NOMO-1 treated with DMSO at 0.1 percent for 48 hours (cell line): ENCODE measurements around the gene LMNTD2.

ENCODE experiments used
- DNase-seq: peaks from one replicate; lab custom pipeline; 2025; ENCODE audit not compliant: unreplicated experiment; lab: John Stamatoyannopoulos, UW

The LMNTD2 gene, protein sequence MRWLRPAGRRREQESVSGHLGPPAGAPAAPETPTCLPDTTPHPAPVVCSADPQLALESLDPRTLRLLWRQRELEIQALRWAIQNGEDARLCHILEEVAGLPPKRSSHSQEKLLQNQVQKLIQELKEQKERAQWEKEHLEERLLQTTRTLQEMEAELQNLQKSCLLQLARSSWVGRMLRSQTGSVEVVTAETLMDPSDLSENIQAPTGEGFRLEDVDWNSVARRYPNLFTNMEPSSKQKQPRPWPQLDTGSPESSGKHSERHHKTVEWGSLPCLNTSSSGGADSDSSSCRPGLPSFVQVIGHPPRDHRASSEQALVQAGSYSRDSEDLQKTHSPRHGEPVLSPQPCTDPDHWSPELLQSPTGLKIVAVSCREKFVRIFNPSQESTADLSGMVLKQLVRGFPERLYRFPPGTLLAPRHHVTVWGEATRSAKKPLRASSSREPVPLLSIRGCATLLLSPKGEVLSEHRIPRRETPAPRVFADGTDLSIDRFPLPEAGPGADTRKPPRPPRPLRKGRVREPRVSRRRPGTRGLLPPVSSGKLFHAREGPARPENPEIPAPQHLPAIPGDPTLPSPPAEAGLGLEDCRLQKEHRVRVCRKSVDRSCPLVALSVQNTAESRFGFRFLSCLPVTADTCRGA

DNA sequence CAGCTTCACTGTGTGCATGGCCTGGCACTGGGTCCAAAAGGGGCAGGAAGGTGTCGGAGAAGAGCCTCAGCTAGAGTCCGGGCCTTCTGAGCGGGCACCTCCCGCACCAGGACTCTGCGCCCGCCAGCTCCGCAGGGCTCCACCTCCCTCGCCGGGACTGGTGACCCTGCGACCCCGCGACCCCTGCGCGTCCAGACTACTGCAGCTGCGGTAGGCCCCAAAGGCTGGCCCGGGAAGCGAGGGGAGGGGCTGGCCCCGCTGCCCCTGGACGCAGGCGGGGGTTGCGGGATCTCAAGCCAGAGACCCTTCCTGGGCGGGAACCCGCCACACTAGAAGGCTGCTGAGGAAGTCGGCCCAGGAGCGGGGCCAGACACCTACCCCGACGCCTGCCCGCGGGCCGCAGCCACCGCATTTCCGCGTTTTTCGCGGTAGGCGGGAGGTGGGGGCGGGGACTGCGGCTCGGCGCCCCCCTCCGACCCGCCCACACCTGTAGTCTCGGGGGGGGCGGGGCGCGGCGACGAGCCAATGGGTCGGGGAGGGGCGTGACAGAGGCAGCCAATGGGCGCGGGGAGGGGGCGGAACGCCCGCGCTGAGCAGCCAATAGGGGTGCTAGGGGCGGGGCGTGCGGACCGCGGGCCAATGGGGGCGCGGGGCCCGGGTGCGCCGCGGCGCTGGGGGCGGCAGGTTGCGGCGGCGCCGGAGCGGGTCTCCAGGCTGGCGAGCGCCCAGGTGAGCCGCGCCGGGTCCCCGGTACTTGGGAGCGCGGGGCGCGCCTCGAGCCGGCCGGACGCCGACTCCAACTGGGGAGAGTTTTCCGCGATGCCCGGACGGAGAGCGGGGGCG is at the start of gene LMNTD2, which contains the start of gene RASSF7:
Gene LMNTD2, minus strand, starts transcription at position 434 of the 843 bp plus-strand sequence. Its CDS starts 22 bp downstream, at position 412.
Gene RASSF7, plus strand, starts transcription at position 666 of the 843 bp plus-strand sequence. CDS start 799 bp downstream, outside the sequence.
- peak; percentile 85 for DNase-seq

DNA sequence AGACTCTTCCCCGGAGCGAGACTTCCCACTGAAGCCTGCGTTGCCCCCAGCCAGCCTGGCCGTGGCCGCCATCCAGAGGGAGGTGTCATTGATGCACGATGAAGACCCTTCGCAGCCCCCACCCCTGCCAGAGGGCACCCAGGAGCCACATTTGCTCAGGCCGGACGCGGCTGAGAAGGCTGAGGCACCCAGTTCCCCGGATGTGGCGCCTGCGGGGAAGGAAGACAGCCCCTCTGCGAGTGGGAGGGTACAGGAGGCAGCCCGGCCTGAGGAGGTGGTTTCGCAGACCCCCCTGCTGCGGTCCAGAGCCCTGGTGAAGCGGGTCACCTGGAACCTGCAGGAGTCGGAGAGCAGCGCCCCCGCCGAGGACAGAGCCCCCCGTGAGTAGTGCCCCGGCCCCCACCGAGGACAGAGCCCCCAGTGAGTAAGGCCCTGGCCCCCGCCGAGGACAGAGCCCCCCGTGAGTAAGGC is 48.8 kb upstream of the LMNTD2 start:
- DNase-seq, result no peak

DNA sequence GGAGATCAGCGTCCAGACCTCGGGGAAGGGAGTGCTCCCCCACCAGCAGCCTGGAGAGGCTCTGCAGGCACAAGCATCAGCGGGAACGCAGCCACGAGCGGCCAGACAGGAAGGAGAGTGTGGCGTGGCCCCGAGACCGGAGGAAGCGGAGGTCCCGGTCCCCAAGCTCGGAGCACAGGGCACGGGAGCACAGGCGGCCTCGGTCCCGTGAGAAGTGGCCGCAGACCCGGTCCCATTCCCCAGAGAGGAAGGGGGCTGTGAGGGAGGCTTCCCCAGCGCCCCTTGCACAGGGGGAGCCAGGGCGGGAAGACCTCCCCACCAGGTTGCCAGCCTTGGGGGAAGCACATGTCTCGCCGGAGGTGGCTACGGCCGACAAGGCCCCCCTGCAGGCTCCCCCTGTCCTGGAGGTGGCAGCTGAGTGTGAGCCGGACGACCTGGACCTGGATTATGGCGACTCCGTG is 48.3 kb upstream of the LMNTD2 start:
- no peak for DNase-seq

DNA sequence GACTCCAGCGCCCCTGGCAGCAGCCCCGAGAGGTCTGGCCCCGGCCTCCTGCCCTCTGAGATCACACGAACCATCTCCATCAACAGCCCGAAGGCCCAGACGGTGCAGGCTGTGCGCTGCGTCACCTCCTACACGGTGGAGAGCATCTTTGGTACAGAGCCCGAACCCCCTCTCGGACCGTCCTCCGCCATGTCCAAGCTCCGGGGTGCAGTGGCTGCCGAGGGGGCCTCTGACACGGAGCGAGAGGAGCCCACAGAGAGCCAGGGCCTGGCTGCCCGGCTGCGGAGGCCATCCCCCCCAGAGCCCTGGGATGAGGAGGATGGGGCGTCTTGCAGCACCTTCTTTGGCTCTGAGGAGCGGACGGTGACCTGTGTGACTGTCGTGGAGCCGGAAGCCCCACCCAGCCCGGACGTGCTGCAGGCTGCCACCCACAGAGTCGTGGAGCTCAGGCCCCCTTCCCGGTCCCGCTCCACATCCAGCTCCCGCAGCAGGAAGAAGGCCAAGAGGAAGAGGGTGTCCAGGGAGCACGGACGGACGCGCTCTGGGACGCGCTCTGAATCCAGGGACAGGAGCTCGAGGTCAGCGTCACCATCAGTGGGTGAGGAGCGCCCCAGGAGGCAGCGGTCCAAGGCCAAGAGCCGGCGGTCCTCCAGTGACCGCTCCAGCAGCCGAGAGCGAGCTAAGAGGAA is 47.6 kb upstream of the LMNTD2 start:
- no peak for DNase-seq

DNA sequence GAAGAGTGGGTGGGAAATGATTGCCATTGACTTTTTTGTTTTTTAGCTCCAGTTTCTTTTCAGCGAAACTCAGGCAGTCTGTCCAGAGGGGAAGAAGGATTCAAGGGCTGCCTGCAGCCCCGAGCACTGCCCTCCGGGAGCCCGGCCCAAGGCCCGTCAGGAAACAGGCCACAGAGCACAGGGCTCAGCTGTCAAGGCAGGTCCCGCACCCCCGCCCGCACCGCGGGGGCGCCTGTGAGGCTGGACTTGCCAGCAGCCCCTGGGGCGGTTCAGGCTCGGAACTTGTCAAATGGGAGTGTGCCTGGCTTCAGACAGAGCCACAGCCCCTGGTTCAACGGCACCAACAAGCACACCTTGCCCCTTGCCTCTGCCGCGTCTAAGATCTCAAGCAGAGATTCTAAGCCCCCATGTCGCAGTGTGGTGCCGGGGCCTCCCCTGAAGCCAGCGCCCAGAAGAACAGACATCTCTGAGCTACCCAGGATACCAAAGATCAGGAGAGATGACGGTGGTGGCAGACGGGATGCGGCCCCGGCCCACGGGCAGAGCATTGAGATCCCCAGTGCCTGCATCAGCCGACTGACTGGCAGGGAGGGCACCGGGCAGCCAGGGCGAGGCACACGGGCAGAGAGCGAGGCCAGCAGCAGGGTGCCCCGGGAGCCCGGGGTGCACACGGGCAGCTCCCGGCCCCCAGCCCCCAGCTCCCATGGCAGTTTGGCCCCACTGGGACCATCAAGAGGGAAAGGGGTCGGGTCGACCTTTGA is 46.7 kb upstream of the LMNTD2 start:
- no peak for DNase-seq

DNA sequence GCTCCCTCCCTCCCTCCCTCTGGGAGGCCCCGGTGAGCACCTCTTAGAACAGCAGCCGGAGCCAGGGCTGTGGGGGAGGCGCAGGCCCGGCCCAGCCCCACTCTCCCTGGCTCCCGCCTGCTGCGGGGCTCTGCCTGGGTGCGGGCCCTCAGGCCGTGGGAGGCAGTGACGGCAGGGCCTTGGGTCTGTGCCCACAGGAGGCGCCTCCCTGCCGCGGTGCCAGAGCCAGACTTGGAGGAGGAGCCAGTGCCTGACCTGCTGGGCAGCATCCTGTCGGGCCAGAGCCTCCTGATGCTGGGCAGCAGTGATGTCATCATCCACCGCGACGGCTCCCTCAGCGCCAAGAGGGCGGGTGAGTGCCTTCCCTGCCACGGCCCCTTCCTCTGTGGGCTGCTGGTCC is 45.7 kb upstream of the LMNTD2 start:
- DNase-seq, result no peak

DNA sequence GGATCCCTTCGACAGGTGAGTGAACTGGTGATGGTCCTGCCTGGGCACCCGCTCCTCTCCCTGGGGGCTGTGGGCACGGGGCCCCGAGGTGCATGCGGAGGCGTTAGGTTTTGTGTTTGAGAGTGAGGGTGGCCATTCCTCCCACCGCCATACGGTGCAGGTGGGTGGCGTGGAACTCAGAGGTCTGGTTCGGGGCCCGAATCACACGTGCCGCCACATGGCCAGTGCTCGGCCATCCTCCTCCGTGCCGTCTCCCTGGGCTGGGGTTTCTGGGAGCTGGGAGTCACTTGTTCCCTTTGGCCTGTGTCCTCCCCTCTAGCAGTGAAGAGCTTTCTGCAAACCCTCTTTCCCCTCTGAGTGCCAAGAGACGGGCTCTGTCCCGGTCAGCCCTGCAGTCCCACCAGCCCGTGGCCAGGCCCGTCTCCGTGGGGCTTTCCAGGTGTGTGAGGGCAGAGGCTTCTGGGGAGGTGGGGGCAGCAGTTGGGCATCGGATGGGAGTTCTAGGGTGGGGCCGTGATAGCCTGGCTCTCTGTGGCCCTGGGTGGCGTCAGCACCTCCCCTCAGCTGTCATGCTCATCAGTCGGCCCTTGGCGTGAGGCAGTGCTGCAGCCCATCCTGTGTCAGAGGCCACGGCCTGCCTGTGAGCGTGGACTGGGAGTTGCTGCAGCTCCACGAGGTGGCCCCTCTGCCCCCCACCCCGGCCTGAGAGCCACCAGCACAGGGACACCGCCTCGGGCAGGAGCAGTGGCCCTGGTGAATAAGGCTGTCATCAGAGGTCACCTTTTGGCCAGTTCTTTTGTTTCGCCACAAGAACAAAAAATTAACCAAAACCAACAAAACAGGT is 45.0 kb upstream of the LMNTD2 start:
- DNase-seq, result no peak

DNA sequence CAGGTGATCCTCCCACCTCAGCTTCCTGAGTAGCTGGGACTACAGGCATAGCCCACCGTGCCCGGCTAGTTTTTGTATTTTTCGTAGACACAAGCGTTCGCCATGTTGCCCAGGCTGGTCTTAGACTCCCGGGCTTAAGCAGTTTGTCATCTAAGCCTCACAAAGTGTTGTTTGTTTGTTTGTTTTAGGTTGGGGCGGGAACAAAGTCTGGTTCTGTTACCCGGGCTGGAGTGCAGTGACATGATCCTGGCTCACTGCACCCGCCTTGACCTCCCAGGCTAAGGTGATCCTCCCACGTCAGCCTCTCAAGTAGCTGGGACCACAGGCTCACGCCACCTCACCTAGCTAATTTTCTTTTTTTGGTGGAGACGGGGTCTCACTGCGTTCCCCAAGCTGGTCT is 42.6 kb upstream of the LMNTD2 start:
- no peak for DNase-seq

DNA sequence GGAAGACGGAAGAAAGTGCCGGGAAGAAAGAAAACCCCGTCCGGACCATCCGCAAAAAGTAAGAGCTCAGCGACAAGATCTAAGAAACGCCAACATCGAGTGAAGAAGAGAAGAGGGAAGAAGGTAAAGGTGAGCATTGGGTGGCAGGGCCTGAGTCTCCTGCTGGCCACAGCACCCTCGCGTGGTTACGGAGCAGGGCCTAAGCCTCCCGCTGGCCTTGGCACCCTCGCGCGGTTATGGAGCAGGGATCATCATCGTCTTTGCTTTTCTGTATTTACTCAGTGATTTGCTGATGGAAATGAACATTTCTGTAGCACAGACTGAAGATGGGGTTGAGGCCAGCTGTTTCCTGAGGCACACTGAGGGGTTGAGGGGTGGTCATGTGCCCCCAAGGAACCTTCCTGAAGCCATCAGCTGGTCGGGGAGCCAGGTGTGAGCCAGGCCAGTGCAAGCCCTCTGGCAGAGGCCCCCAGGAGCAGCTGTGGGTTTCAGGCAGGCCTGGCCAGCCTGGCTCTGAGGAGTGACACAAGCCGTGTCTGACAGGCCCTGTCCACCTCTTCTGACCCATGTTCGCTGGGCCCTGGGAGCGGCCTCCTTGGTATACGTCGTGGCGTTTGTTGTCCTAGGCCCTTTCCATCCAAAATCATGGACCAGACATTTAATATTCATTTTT is 41.2 kb upstream of the LMNTD2 start:
- DNase-seq, result no peak

DNA sequence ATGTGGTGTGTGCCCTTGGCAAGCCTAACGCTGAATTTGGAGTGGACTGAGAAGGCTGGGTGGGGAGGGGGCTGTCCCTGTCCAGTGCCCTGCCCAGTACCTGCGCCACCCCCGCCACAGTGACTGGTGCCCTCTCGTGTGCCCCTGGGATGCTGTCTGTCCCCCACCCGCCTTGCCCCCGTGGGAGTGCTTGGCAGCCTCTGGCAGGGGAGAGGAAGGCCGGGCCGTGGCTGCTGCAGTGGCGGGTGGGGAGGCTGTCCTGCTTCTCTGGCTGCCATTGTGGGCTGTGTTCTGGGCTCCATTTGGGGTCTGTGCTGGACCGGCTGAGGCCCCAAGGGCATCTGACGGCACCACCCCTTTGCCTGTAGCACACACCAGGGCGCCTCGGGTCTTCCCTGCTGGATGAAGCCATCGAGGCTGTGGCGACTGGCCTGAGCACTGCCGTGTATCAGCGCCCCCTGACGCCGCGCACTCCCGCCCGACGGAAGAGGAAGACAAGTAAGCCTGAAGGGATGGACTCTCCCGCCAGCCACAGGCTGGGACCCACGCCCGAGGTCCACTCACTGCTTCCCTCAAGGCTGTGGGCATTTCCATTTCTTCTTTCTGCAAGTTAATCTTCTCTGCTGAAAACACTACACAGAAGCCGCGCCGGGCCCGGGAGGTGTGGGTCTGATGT is 37.6 kb upstream of the LMNTD2 start:
- no peak for DNase-seq

DNA sequence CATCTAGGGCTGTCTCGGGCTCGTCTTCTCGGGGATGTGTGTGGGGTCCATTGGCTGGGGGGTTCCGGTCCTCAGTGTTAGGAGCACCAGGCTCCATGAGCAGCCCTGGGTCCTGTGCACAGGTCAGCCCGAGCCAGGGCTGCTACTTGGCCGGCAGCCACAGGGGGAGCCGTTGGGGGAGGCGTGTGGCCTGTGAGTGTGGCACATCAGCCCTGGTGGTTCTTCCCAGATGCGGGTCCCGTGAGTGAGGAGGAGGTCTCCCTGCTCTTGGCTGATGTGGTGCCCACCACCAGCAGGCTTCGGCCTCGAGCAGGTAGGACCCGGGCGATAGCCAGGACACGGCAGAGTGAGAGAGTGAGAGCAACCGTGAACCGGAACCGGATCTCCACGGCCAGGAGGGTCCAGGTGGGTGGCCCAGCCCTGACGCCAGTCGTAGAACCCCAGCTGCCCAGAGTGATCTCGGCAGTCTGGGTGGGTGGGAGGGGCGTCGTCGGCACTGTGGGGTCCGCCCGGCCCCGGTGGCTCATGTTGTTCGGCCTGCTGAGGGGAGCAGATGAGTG is 36.7 kb upstream of the LMNTD2 start:
- no peak for DNase-seq

DNA sequence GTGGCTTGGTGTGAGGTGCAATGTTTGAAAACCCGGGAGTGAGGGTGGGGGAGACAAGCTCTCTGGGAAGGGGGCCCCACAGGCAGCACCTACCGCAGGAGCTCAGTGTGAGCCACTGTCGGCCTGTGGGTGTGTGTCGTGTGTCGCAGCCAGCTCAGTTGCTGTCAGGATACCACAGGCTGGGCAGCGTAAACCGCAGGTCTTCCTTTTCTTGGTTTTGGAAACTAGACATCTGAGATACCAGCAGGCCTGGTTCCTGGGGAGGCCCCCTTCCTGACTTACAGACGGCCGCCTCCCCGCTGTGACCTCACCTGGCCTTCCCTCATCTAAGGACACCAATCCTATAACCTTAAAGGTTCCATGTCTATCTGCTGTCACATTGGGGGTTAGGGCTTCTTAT is 35.8 kb upstream of the LMNTD2 start:
- no peak for DNase-seq

DNA sequence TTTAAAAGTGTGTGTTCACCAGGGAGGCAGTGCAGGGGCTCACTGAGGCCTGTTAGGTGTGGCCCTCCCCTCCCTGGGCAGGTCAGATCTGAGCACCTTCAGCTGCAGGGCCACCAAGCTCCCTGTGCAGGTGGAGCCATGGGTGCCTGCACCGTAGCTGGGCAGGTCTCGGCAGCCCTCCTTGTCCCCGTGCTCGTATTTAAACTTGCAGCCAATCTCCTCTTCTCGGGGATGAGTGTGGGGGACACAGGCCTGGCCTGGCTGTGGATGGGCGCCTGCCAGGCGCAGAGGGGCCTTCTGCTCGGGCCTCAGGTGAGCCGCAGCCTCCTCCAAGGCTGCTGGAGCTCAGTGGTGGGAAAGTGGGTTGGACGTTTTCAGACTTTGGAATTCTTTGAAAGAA is 34.9 kb upstream of the LMNTD2 start:
- no peak for DNase-seq

DNA sequence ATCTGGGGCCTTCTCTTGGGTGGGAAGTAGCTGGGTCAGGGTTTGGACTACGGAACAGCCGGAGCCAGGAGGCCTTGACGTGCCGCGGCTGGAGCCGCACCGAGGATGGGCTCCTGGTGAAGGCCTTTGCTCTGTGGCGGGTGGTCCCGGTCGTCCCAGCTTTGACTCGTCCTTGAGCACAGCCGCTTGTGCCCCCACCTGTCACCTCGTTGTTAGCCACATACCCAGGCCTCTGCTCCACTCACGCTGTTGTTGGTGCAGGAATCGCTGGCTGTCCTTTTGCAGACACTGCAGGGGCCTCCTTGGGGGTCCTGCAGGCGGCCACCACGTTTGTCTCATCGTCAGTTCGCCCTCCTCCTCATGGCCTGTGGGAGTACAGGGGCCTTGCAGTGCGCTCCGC is 32.8 kb upstream of the LMNTD2 start:
- DNase-seq, result no peak

DNA sequence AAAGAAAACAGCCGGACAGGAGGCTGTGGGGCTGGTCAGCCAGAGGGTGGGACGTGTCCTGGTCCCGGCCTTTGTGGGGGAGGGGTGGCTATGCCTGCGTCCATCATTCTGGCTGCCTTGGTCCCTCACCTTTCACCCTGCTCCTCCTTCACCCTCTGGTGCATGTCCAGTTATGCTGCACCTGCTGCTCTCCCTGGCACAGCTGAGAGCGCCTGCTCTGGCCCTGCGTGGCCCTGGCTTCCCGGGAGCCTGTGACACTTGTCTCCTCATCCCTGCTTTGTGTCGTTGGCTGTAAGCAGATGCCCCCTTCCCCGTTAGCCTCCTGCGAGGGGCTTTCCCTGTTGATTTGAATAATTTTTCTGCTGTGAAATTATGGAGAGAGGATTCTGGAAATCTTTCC is 32.4 kb upstream of the LMNTD2 start:
- no peak for DNase-seq

DNA sequence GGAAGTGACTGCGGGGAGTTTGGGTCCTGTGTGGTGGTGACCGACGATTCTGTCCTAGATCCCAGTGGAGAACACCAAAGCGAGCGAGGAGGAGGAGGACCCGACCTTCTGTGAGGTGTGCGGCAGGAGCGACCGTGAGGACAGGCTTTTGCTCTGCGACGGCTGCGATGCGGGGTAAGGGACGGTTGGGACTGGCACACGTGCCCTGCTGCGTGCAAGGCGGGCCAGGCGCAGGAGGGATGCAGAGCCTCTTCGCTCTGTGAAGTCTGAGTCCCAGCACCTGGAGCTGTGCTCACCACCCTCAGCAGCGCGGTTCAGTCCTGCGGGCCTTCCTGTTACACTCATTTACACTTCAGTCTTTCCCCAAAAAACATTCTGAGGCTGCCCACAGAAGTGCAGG is 32.0 kb upstream of the LMNTD2 start:
- DNase-seq, result no peak

DNA sequence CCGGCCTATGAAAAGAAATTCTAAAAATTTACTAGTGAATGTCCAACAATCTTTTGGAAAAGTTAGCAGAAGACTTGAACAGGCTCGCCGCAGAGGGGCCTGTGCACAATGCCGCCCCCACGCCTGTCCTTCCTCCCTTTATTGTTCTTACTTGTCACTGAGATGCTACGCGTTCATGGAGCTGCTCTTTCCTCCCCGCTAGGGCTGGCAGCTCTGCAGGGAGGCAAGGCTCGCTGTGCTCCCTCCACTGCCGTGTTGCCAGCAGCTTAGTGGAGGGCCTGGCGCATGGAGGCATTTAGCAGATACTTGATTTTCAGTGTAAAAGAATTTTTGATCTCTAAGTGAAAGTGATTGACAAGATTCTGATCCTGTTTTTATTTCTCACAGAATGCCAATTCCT is 30.5 kb upstream of the LMNTD2 start:
- no peak for DNase-seq

DNA sequence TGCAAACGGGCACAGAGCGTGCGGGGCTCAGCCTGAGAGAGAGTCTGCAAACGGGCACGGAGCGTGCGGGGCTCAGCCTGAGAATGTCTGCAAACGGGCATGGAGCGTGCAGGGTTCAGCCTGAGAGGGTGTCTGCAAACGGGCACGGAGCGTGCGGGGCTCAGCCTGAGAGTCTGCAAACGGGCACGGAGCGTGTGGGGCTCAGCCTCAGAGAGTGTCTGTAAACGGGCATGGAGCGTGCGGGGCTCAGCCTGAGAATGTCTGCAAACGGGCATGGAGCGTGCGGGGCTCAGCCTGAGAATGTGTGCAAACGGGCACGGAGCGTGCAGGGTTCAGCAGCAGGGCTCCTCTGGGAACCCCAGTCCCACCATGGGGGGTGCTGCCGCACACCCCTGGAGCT is 29.3 kb upstream of the LMNTD2 start:
- DNase-seq, result no peak
